ENCODE results near the gene ELK4.

Gene ELK4

DNA sequence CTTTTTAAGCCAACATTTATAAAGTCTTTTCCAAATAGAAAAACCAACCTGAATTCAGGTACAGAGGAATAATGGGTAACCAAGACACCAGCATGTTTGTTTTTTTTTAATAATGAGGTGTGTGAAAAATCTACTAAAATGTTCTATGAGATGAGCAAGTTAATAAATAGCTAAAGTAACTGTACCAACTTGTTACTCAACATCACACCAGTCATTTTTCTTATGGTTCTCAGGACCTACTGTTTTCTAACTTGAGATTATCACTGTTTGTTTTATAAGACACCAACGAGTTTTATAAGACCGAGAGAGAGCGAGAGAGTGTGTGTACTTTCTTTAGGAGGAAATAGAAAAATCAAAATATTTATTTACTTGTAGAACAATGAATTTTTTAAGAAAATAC, 12.4 kb downstream of the ELK4 start:
- no peak overlapping the region for H3K4me3 ChIP-seq (replicated peaks; ENCODE audit: low read depth, low read length)
- no peak for DNase-seq (ENCODE audit: extremely low read depth, low read depth)
- TF ChIP-seq, protein P1, sequence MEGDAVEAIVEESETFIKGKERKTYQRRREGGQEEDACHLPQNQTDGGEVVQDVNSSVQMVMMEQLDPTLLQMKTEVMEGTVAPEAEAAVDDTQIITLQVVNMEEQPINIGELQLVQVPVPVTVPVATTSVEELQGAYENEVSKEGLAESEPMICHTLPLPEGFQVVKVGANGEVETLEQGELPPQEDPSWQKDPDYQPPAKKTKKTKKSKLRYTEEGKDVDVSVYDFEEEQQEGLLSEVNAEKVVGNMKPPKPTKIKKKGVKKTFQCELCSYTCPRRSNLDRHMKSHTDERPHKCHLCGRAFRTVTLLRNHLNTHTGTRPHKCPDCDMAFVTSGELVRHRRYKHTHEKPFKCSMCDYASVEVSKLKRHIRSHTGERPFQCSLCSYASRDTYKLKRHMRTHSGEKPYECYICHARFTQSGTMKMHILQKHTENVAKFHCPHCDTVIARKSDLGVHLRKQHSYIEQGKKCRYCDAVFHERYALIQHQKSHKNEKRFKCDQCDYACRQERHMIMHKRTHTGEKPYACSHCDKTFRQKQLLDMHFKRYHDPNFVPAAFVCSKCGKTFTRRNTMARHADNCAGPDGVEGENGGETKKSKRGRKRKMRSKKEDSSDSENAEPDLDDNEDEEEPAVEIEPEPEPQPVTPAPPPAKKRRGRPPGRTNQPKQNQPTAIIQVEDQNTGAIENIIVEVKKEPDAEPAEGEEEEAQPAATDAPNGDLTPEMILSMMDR (IDR thresholded peaks at IDR 0.05; ENCODE audit: low read depth, low read length, missing control alignments): no peak

DNA sequence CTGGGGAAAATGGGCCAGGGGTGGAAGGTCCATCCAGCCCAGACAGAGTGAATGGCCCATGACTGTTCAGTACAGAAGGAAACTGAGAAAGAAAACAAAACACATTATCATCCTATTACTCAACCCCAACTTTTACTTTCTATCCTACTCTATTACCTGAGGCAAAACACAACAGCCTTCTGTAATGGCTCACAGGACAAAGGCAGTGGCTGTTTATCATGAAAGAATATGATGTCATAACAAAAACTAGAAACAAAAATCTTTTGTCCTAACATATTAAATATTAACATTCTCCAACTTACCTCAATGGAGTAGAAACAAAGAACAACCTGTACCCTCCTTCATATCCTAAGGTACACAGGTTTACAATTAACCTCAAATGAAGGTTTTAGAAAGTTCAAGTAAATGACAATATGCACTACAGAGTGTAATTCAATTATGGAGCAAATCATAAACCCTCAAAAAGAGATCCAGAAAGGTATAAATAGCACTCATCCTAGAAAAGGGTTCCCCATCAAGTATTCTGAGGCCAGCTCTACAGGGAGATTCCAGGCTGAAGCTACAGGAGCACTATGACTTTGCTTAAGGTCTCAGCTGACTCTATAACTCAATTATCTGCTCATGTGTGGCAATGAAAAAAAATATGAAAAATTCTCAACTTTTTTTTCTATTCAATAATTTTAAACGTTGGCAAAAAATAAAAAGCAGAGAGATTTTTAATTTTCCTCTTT, 15.1 kb downstream of the ELK4 start:
- H3K4me3 ChIP-seq (replicated peaks; ENCODE audit: low read depth, low read length): no peak overlapping the region
- TF ChIP-seq, protein P1 (IDR thresholded peaks at IDR 0.05; ENCODE audit: low read depth, low read length, missing control alignments): no peak
- no peak for DNase-seq (ENCODE audit: extremely low read depth, low read depth)

DNA sequence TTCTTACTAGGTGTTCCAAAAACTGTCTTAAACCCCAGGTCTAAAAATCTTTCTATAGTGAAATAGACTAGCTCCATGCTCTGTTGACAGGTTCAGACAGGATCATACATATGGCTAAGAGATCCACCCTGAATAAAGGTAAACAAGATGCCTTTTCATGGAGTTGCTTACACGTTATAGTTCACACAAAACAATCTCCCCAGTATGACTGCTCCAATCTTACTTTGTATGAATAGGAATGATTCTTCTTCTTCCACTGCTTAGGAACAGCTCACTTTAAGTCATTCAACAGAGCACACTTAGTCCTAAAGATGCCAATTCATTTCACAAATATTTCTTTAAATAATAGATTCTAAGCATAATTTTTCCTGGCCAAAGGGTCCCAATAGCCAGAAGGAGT, 16.0 kb downstream of the ELK4 start:
- no peak for DNase-seq (ENCODE audit: extremely low read depth, low read depth)
- TF ChIP-seq, protein P1 (IDR thresholded peaks at IDR 0.05; ENCODE audit: low read depth, low read length, missing control alignments): no peak
- no peak overlapping the region for H3K4me3 ChIP-seq (replicated peaks; ENCODE audit: low read depth, low read length)

DNA sequence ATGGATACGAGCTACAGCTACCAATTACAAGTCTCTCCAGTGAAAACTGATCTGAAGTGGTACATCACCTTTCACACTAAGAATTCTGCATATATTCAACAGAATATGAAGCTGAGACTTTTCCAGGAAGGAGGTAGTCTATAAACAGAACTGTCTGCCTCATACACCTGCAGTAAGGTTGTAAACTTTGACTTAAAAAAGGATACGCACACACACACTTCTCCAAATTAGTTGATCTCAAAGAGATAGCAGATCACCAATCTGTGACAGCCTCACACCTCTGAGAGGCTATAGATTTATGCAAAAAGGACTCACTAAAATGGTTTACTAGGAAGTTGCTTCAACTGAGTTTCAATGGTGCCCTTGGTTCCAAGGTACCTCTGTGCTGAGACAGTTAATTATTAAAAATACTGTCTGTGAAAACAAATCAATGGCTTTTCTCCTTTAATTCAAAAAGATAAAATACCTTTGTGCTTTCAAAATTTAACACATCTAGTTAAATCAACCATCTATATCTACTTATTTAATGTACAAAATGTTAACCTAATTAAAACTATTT, 17.9 kb downstream of the ELK4 start:
- no peak for DNase-seq (ENCODE audit: extremely low read depth, low read depth)
- TF ChIP-seq, protein P1 (IDR thresholded peaks at IDR 0.05; ENCODE audit: low read depth, low read length, missing control alignments): no peak
- no peak overlapping the region for H3K4me3 ChIP-seq (replicated peaks; ENCODE audit: low read depth, low read length)

DNA sequence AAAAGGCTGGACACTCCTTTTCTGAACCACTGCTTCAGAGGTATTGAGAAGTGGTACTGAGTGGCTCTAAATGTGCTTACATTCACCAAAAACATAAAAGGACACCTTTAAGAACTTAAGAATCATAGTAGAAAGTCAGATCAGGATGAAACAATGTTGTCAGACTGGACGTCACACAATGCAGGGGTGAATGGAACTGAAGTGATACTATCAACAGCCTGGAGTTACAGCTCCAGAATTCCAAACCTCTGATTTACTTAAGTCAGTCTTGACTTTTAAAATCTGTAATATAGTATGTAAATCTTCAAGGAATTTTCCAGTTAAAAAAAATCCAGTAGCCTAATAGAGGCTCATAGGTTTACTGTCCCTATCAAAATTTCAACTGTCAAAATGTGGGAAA, 19.3 kb downstream of the ELK4 start:
- H3K4me3 ChIP-seq (replicated peaks; ENCODE audit: low read depth, low read length): no peak overlapping the region
- TF ChIP-seq, protein P1 (IDR thresholded peaks at IDR 0.05; ENCODE audit: low read depth, low read length, missing control alignments): no peak
- DNase-seq (ENCODE audit: extremely low read depth, low read depth): no peak

DNA sequence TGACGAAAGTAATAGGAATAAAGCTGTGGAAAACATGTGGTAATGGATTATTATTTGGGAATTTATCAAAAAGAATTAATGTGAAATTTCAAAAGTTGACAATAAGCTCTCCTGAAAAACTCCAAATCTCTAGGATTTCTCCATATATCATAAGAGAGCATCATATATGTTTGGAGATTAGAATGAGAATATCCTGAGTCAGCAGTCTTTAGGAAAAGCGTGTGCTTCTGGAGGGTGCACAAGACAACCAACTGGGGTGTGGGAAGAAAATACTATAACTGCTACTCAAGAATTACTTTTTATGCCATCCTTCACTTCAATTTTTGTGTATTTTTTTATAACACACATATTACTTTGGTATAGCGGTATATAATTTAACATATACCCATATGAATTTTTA, 19.7 kb downstream of the ELK4 start:
- TF ChIP-seq, protein P1 (IDR thresholded peaks at IDR 0.05; ENCODE audit: low read depth, low read length, missing control alignments): no peak
- no peak overlapping the region for H3K4me3 ChIP-seq (replicated peaks; ENCODE audit: low read depth, low read length)
- DNase-seq (ENCODE audit: extremely low read depth, low read depth): no peak
